T-cell (primary cell): ENCODE measurements around the gene DGCR2. TPM values are rescaled to one million over a fixed set of nuclear protein-coding genes. Genes with fewer than 3 reads are reported as not detected.
"Not testable (repeated sequence)": the region's sequence is repeated elsewhere in the genome, so short reads cannot be mapped to it uniquely, and the experiment has no call there.

Experiments
- ATAC-seq, 4 experiments: fragments of 200-7000 bp in 3 of 4; fragments of 150-1000 bp in 1 of 4; cut with Tn5 transposase; replicated peaks in 1 of 4; 1 replicate in 3 of 4; 2 replicates in 1 of 4; pipeline ENCODE4 v1.10.0; 2021; ENCODE audit warnings: moderate library complexity in 3 of 4, mild to moderate bottlenecking in 2 of 4, moderate number of reproducible peaks in 1 of 4
- CTCF ChIA-PET, 2 donors: fragments of 300-600 bp; sonication (Branson Sonifier 250); formaldehyde crosslinking; loops; one replicate each; lab custom pipeline; 2022; ENCODE audit warnings: antibody characterized with exemption in 2 of 2; lab: Charles Lee
- POLR2A ChIA-PET, 2 donors: fragments of 300-600 bp; sonication (Branson Sonifier 250); formaldehyde crosslinking; loops; one replicate each; lab custom pipeline; 2022; ENCODE audit warnings: antibody characterized with exemption in 2 of 2; lab: Charles Lee
- DNase-seq, 35 experiments: peaks; one replicate each; pipeline versions ENCODE4 v3.0.0 to v3.0.0-alpha.2; 2013 to 2023
- H3K27ac ChIP-seq: one replicate; pipeline ENCODE4 v1.5.1; 2013; ENCODE audit warnings: low read length
- H3K27me3 ChIP-seq, 2 experiments: replicated peaks in 1 of 2; 1 replicate in 1 of 2; 2 replicates in 1 of 2; pipeline versions ENCODE4 v1.6.1 to v1.7.0; 2013; ENCODE audit warnings: low read length in 1 of 2, mixed read lengths in 1 of 2; ENCODE audit not compliant: control insufficient read depth in 2 of 2, insufficient read depth in 2 of 2; ENCODE audit errors: extremely low read depth in 1 of 2
- H3K36me3 ChIP-seq, 2 donors: 1 replicate in 1 of 2; 2 replicates in 1 of 2; pipeline versions ENCODE4 v1.6.1 to v1.7.0; 2013; ENCODE audit warnings: low read length in 1 of 2; ENCODE audit not compliant: control insufficient read depth in 2 of 2, insufficient read depth in 1 of 2; ENCODE audit errors: extremely low read depth in 1 of 2
- H3K4me1 ChIP-seq, 2 experiments: 1 replicate in 1 of 2; 2 replicates in 1 of 2; pipeline versions ENCODE4 v1.6.1 to v1.7.0; 2013; ENCODE audit warnings: low read length in 2 of 2, mixed read lengths in 1 of 2; ENCODE audit not compliant: insufficient read depth in 2 of 2, control insufficient read depth in 1 of 2; ENCODE audit errors: extremely low read depth in 1 of 2
- H3K4me3 ChIP-seq, 2 donors: 1 replicate in 1 of 2; 2 replicates in 1 of 2; pipeline versions ENCODE4 v1.5.1 to v1.7.0; 2013; ENCODE audit warnings: mild to moderate bottlenecking in 2 of 2, low read length in 1 of 2, moderate library complexity in 1 of 2; ENCODE audit not compliant: control insufficient read depth in 1 of 2; ENCODE audit errors: extremely low read depth in 1 of 2
- H3K9me3 ChIP-seq: 2 replicates; pipeline ENCODE4 v1.7.0; 2013
- H3K27ac Mint-ChIP-seq, 2 donors: one replicate each; pipeline ENCODE4 v1.8.0; 2020 to 2021; ENCODE audit warnings: mild to moderate bottlenecking in 2 of 2, mixed read lengths in 2 of 2
- H3K27me3 Mint-ChIP-seq, 2 donors: one replicate each; pipeline ENCODE4 v1.8.0; 2021 to 2022; ENCODE audit warnings: mixed read lengths in 2 of 2
- H3K36me3 Mint-ChIP-seq: one replicate; pipeline ENCODE4 v1.8.0; 2021; ENCODE audit warnings: mixed read lengths
- H3K4me1 Mint-ChIP-seq, 3 donors: one replicate each; pipeline ENCODE4 v1.8.0; 2020 to 2022; ENCODE audit warnings: mixed read lengths in 3 of 3, mild to moderate bottlenecking in 1 of 3
- H3K4me3 Mint-ChIP-seq, 3 donors: one replicate each; pipeline ENCODE4 v1.8.0; 2020 to 2022; ENCODE audit warnings: mild to moderate bottlenecking in 3 of 3, mixed read lengths in 3 of 3, moderate library complexity in 3 of 3
- H3K9me3 Mint-ChIP-seq, 3 donors: one replicate each; pipeline ENCODE4 v1.8.0; 2020 to 2022; ENCODE audit warnings: mixed read lengths in 3 of 3
- WGBS: methylation state at CpG from one replicate; pipeline ENCODE4 v1.1.5; 2013; ENCODE audit warnings: missing lambda C conversion rate; ENCODE audit not compliant: insufficient coverage; 5-methylcytosine and 5-hydroxymethylcytosine counted together
- total RNA-seq, 35 experiments: library from RNA in 6 of 35; stranded (reverse) in 6 of 35; fragments of 120-200 nt in 1 of 35; gene quantifications; one replicate each; pipeline versions ENCODE4 v1.2.1 to v1.2.4 and lab custom pipeline; 2013 to 2026

Gene DGCR2
- total RNA-seq, 5 donors from 2014 or later (not counting 1 experiment from before 2014, with no cell fraction given) = 50.9 to 79.2 (median 71.5) TPM

GRCh38 chr22:18991821-18992442 lies 130.3 kb downstream of the DGCR2 start:
- Histone ChIP-seq H3K4me1 (no peaks in the 10 kb centered on the region), H3K4me3 (no peak overlapping the region), H3K27ac (no peak overlapping the region), H3K27me3 (peaks cover 0 to 53% of the 10 kb centered on the region in 2 experiments), H3K36me3 (no peaks in the 10 kb centered on the region), H3K9me3 (no peaks in the 10 kb centered on the region)
- no peaks in the 10 kb centered on the region for H3K4me1 Mint-ChIP-seq
- WGBS = 90% methylated on average over 33 of the region's 33 CpGs
- H3K27ac Mint-ChIP-seq = no peak overlapping the region
- CTCF ChIA-PET = no interaction called here
- ATAC-seq (no peak), DNase-seq (no peak)
- no peaks in the 10 kb centered on the region for H3K9me3 Mint-ChIP-seq
- POLR2A ChIA-PET = no interaction called here
- H3K36me3 Mint-ChIP-seq = no peaks in the 10 kb centered on the region
- H3K4me3 Mint-ChIP-seq = no peak overlapping the region
- H3K27me3 Mint-ChIP-seq = peaks cover 19 to 31% of the 10 kb centered on the region in 2 donors

DNA sequence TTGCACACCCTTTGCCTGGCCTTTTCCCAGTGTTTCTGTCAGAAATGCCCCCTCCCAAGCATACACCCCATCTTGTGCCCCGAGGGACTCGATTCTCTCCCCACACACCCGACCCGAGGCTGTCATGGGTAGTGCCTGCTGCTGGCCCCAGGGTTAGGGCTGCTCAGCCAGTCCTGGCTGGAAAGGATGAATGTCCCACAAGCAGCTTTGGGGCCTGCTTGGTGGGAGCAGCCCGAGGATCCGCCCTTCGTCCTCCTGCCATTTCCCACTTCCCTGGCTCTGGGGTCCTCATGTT lies 131.1 kb downstream of the DGCR2 start:
- no peak overlapping the region for H3K27ac Mint-ChIP-seq
- Histone ChIP-seq H3K4me1 (no peaks in the 10 kb centered on the region), H3K27ac (no peak overlapping the region), H3K9me3 (no peaks in the 10 kb centered on the region), H3K4me3 (no peak overlapping the region), H3K27me3 (peaks cover 0 to 52% of the 10 kb centered on the region in 2 experiments), H3K36me3 (no peaks in the 10 kb centered on the region)
- ATAC-seq (no peak), DNase-seq (no peak)
- H3K4me1 Mint-ChIP-seq = no peaks in the 10 kb centered on the region
- ChIA-PET POLR2A (no interaction called here), CTCF (no interaction called here)
- H3K9me3 Mint-ChIP-seq = no peaks in the 10 kb centered on the region
- H3K27me3 Mint-ChIP-seq = peaks cover 13 to 25% of the 10 kb centered on the region in 2 donors
- H3K4me3 Mint-ChIP-seq = no peak overlapping the region
- WGBS = 57% methylated on average over 3 of the region's 7 CpGs
- H3K36me3 Mint-ChIP-seq = no peaks in the 10 kb centered on the region

- Histone ChIP-seq H3K4me1 (no peaks in the 10 kb centered on the region), H3K9me3 (no peaks in the 10 kb centered on the region), H3K27me3 (peaks cover 0 to 51% of the 10 kb centered on the region in 2 experiments), H3K36me3 (no peaks in the 10 kb centered on the region), H3K27ac (no peak overlapping the region), H3K4me3 (no peak overlapping the region)
- Mint-ChIP-seq H3K27ac (no peak overlapping the region), H3K9me3 (no peaks in the 10 kb centered on the region), H3K4me3 (no peak overlapping the region), H3K36me3 (no peaks in the 10 kb centered on the region), H3K4me1 (no peaks in the 10 kb centered on the region), H3K27me3 (peaks cover 13 to 25% of the 10 kb centered on the region in 2 donors)
- ChIA-PET CTCF (no interaction called here), POLR2A (no interaction called here)
- DNase-seq (no peak), ATAC-seq (no peak)
- WGBS = 86% methylated on average over 22 of the region's 23 CpGs
These were observed 131.7 kb downstream of the DGCR2 start for GRCh38 chr22:18990355-18991137.

- no peak overlapping the region for H3K27ac Mint-ChIP-seq
- Histone ChIP-seq H3K4me3 (no peak overlapping the region), H3K27ac (no peak overlapping the region), H3K36me3 (no peaks in the 10 kb centered on the region), H3K4me1 (no peaks in the 10 kb centered on the region), H3K9me3 (no peaks in the 10 kb centered on the region), H3K27me3 (peaks cover 0 to 36% of the 10 kb centered on the region in 2 experiments)
- ATAC-seq (no peak), DNase-seq (no peak)
- H3K27me3 Mint-ChIP-seq = peaks cover 13 to 16% of the 10 kb centered on the region in 2 donors
- CTCF ChIA-PET = no interaction called here
- no peaks in the 10 kb centered on the region for H3K36me3 Mint-ChIP-seq
- POLR2A ChIA-PET = no interaction called here
- H3K4me1 Mint-ChIP-seq = no peaks in the 10 kb centered on the region
- no peak overlapping the region for H3K4me3 Mint-ChIP-seq
- no CpG with 5 or more reads among the region's 4 CpGs for WGBS
- no peaks in the 10 kb centered on the region for H3K9me3 Mint-ChIP-seq
These were observed 133.3 kb downstream of the DGCR2 start for GRCh38 chr22:18988958-18989357.

DNA sequence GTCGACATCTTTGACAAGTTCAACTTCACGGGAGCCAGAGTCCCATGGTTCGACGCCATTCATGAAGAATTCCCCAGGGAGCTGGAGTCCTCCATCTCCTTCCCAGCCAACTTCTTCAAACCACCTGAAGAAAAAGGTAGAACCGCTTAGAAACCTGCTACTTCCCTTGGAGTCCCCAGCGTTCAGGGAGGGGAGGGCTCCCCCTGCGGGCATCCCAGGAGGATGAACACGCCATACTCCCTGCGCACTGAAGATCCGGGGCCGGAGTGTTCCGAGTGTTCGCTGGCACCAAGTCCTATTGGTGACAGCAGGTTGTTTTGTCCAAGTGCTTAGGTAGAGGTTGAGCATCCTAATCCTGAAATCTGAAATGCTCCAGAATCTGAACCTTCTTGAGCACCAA lies 134.4 kb downstream of the DGCR2 start:
- ATAC-seq (peak in 1 of 4 experiments; percentile 46), DNase-seq (peak in 3 of 35 experiments; percentile 9 to 14 (median 10))
- whole genome bisulfite sequencing = 55% methylated on average over 7 of the region's 13 CpGs

GRCh38 chr22:18987114-18987513 lies 135.1 kb downstream of the DGCR2 start:
- H3K36me3 ChIP-seq, H3K4me1 ChIP-seq, ATAC-seq, H3K36me3 Mint-ChIP-seq, H3K4me1 Mint-ChIP-seq, H3K9me3 ChIP-seq, DNase-seq, CTCF ChIA-PET, H3K4me3 Mint-ChIP-seq, H3K27ac ChIP-seq, H3K27me3 Mint-ChIP-seq, H3K27ac Mint-ChIP-seq, POLR2A ChIA-PET, H3K9me3 Mint-ChIP-seq, H3K4me3 ChIP-seq: not testable (repeated sequence)
- no CpG with 5 or more reads among the region's 5 CpGs for WGBS
- peaks cover 0 to 25% of the 10 kb centered on the region in 2 experiments for H3K27me3 ChIP-seq

More for the DNA sequence above, 134.4 kb downstream of the DGCR2 start:
- no peaks in the 10 kb centered on the region for H3K4me1 ChIP-seq
- Mint-ChIP-seq H3K4me1 (no peaks in the 10 kb centered on the region), H3K4me3 (no peak overlapping the region), H3K27ac (no peak overlapping the region), H3K27me3 (peaks cover 4 to 7% of the 10 kb centered on the region in 2 donors), H3K36me3 (no peaks in the 10 kb centered on the region), H3K9me3 (no peaks in the 10 kb centered on the region)
- H3K36me3 ChIP-seq = no peaks in the 10 kb centered on the region
- no peak overlapping the region for H3K4me3 ChIP-seq
- CTCF ChIA-PET = no interaction called here
- POLR2A ChIA-PET = no interaction called here
- no peaks in the 10 kb centered on the region for H3K9me3 ChIP-seq
- H3K27ac ChIP-seq = no peak overlapping the region
- H3K27me3 ChIP-seq = peaks cover 0 to 30% of the 10 kb centered on the region in 2 experiments
